ENCODE results near the gene CBX1.
"Not testable (repeated sequence)": the region's sequence is repeated elsewhere in the genome, so short reads cannot be mapped to it uniquely, and the experiment has no call there.

The CBX1 gene

GRCh38 chr17:48102043-48102750 lies 919 bp upstream of the CBX1 start:
- Histone ChIP-seq H3K9me3 (ENCODE audit: control insufficient read depth, insufficient read depth, low read length) (no peaks in the 10 kb centered on the region), H3K27ac (ENCODE audit: low read length) (no peak overlapping the region), H3K27me3 (ENCODE audit: control insufficient read depth, insufficient read depth, low read length) (no peaks in the 10 kb centered on the region), H3K36me3 (ENCODE audit: control insufficient read depth, insufficient read depth, low read length) (no peaks in the 10 kb centered on the region), H3K4me1 (ENCODE audit: control insufficient read depth, insufficient read depth, low read length) (no peaks in the 10 kb centered on the region), H3K4me3 (ENCODE audit: low read length) (no peak overlapping the region)
- no CpG with 5 or more reads among the region's 19 CpGs for WGBS (ENCODE audit: insufficient coverage, insufficient read length)
- DNase-seq (ENCODE audit: low read depth, low spot score), result no peak

DNA sequence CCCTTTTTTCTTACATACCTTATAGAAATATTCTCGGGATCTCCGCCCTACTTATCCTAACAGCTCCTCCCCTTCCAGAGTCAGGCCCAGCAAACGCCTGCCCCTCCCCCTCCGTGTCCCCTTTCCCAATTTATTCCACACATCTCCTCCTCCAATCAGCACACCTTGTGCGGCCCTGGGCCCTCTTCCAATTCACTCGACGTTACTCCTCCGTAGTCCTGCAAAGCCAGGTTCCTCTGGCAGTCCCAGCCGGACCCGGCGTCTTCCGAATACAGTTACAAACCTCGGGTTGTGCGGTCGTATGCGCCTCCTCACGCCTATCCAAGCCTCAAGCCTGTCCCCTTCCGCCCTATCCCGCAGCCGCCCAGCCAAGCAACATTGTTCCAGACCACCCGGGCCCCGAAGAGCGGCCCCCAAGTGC lies 677 bp downstream of the CBX1 start:
- Histone ChIP-seq H3K27ac (ENCODE audit: low read length) (no peak overlapping the region), H3K4me3 (ENCODE audit: low read length) (peak overlapping the region; percentile 82), H3K4me1 (ENCODE audit: control insufficient read depth, insufficient read depth, low read length) (no peaks in the 10 kb centered on the region), H3K9me3 (ENCODE audit: control insufficient read depth, insufficient read depth, low read length) (no peaks in the 10 kb centered on the region), H3K36me3 (ENCODE audit: control insufficient read depth, insufficient read depth, low read length) (no peaks in the 10 kb centered on the region), H3K27me3 (ENCODE audit: control insufficient read depth, insufficient read depth, low read length) (no peaks in the 10 kb centered on the region)
- peak; percentile 58 for DNase-seq (ENCODE audit: low read depth, low spot score)
- no CpG with 5 or more reads among the region's 23 CpGs for WGBS (ENCODE audit: insufficient coverage, insufficient read length)

- no peak for DNase-seq (ENCODE audit: low read depth, low spot score)
- H3K4me3 ChIP-seq (ENCODE audit: low read length), result peak overlapping the region; percentile 82; the same call in 1 of the 2 replicates
- no peaks in the 10 kb centered on the region for H3K4me1 ChIP-seq (ENCODE audit: control insufficient read depth, insufficient read depth, low read length)
- H3K9me3 ChIP-seq (ENCODE audit: control insufficient read depth, insufficient read depth, low read length), result no peaks in the 10 kb centered on the region
- no peaks in the 10 kb centered on the region for H3K36me3 ChIP-seq (ENCODE audit: control insufficient read depth, insufficient read depth, low read length)
- H3K27ac ChIP-seq (ENCODE audit: low read length), result no peak overlapping the region
- no peaks in the 10 kb centered on the region for H3K27me3 ChIP-seq (ENCODE audit: control insufficient read depth, insufficient read depth, low read length)
- WGBS (ENCODE audit: insufficient coverage, insufficient read length), result 100% methylated on average over 7 of the region's 10 CpGs
Observed at GRCh38 chr17:48100160-48100559, 1.1 kb downstream of the CBX1 start.

DNA sequence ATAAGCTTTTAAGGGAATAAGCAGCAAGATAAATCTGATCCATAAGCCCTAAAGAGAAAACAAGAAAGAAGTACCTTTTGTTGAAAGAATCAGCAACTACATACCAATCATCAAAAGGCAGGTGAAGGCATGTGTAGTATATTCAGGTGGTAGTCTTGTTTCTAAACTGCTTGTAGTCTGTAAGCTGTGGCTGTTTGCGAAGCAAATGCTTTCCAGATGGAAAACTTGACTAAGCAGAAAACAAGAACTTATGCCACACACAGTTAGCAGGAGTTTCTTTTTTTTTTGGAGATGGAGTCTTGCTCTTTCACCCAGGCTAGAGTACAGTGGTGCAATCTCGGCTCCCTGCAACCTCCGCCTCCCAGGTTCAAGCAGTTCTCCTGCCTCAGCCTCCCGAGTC lies 5.7 kb downstream of the CBX1 start:
- Histone ChIP-seq H3K4me1 (ENCODE audit: control insufficient read depth, insufficient read depth, low read length) (no peaks in the 10 kb centered on the region), H3K36me3 (ENCODE audit: control insufficient read depth, insufficient read depth, low read length) (no peaks in the 10 kb centered on the region), H3K27ac (ENCODE audit: low read length) (no peak overlapping the region), H3K9me3 (ENCODE audit: control insufficient read depth, insufficient read depth, low read length) (no peaks in the 10 kb centered on the region), H3K27me3 (ENCODE audit: control insufficient read depth, insufficient read depth, low read length) (no peaks in the 10 kb centered on the region), H3K4me3 (ENCODE audit: low read length) (no peak overlapping the region)
- WGBS (ENCODE audit: insufficient coverage, insufficient read length), result no CpG with 5 or more reads among the region's 4 CpGs
- no peak for DNase-seq (ENCODE audit: low read depth, low spot score)

- Histone ChIP-seq H3K27ac (ENCODE audit: low read length) (no peak overlapping the region), H3K4me3 (ENCODE audit: low read length) (no peak overlapping the region), H3K4me1 (ENCODE audit: control insufficient read depth, insufficient read depth, low read length) (no peaks in the 10 kb centered on the region), H3K9me3 (ENCODE audit: control insufficient read depth, insufficient read depth, low read length) (no peaks in the 10 kb centered on the region), H3K27me3 (ENCODE audit: control insufficient read depth, insufficient read depth, low read length) (no peaks in the 10 kb centered on the region), H3K36me3 (ENCODE audit: control insufficient read depth, insufficient read depth, low read length) (no peaks in the 10 kb centered on the region)
- DNase-seq (ENCODE audit: low read depth, low spot score), result no peak
- WGBS (ENCODE audit: insufficient coverage, insufficient read length), result no CpG with 5 or more reads among the region's 11 CpGs
Observed at GRCh38 chr17:48093341-48094045, 7.8 kb downstream of the CBX1 start.

DNA sequence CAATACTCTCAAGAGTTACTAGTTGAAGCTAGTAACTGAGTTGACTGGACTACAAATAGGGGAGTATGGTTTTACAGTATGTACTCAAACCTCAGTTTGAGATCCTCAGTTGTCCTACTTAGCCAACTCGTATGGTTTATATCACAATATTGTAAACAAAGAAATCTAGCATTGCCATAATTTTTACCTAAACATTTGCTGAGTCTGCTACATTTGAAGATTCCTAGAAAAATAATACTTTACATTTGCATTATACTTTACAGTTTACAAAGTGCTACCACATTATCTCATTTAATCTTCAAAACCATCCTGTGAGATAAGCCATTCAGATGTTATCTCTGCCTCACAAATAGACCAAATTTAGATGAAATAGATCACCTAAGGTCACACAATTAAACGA lies 16.3 kb downstream of the CBX1 start:
- Histone ChIP-seq H3K4me3 (ENCODE audit: low read length) (no peak overlapping the region), H3K4me1 (ENCODE audit: control insufficient read depth, insufficient read depth, low read length) (no peaks in the 10 kb centered on the region), H3K36me3 (ENCODE audit: control insufficient read depth, insufficient read depth, low read length) (no peaks in the 10 kb centered on the region), H3K27ac (ENCODE audit: low read length) (no peak overlapping the region), H3K9me3 (ENCODE audit: control insufficient read depth, insufficient read depth, low read length) (no peaks in the 10 kb centered on the region), H3K27me3 (ENCODE audit: control insufficient read depth, insufficient read depth, low read length) (no peaks in the 10 kb centered on the region)
- no CpG with 5 or more reads among the region's 2 CpGs for WGBS (ENCODE audit: insufficient coverage, insufficient read length)
- no peak for DNase-seq (ENCODE audit: low read depth, low spot score)

DNA sequence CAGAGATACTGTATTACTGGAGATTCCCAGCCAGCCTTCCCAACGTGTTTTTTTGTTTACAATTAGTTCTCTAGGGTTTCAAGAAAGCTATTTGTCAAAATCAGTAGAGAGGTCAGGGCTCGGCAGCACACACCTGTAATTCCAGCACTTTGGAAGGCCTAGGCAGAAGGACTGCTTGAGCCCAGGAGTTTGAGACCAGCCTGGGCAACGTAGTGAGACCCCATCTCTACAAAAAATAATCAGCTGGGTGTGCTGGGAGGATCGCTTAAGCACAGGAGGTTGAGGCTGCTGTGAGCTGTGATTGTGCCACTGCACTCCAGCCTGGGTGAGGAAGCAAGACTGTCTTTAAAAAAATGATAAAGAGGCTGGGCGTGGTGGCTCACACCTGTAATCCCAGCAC lies 19.4 kb downstream of the CBX1 start:
- Histone ChIP-seq H3K27ac (ENCODE audit: low read length) (no peak overlapping the region), H3K36me3 (ENCODE audit: control insufficient read depth, insufficient read depth, low read length) (no peaks in the 10 kb centered on the region), H3K9me3 (ENCODE audit: control insufficient read depth, insufficient read depth, low read length) (no peaks in the 10 kb centered on the region), H3K4me1 (ENCODE audit: control insufficient read depth, insufficient read depth, low read length) (no peaks in the 10 kb centered on the region), H3K4me3 (ENCODE audit: low read length) (no peak overlapping the region), H3K27me3 (ENCODE audit: control insufficient read depth, insufficient read depth, low read length) (no peaks in the 10 kb centered on the region)
- WGBS (ENCODE audit: insufficient coverage, insufficient read length), result no CpG with 5 or more reads among the region's 5 CpGs
- no peak for DNase-seq (ENCODE audit: low read depth, low spot score)

DNA sequence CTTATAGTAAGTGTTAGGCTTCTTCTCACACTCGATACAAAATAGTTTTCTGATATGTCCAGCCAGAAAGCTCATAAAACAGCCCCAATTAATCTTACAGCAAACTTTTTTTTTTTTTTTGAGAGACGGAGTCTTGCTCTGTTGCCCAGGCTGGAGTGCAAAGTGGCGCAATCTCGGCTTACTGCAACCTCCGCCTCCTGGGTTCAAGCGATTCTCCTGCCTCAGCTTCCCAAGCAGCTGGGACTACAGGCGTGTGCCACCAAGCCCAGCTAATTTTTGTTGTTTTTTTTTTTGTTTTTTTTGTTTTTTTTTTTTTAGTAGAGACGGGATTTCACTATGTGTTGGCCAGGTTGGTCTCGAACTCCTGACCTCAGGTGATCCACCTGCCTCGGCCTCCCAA lies 24.1 kb downstream of the CBX1 start:
- not testable (repeated sequence) for H3K4me1 ChIP-seq (ENCODE audit: control insufficient read depth, insufficient read depth, low read length); H3K27ac ChIP-seq (ENCODE audit: low read length); DNase-seq (ENCODE audit: low read depth, low spot score); H3K27me3 ChIP-seq (ENCODE audit: control insufficient read depth, insufficient read depth, low read length); H3K9me3 ChIP-seq (ENCODE audit: control insufficient read depth, insufficient read depth, low read length); H3K4me3 ChIP-seq (ENCODE audit: low read length)
- no CpG with 5 or more reads among the region's 10 CpGs for WGBS (ENCODE audit: insufficient coverage, insufficient read length)
- H3K36me3 ChIP-seq (ENCODE audit: control insufficient read depth, insufficient read depth, low read length), result peaks cover 11% of the 10 kb centered on the region; the same call in 1 of the 2 replicates

DNA sequence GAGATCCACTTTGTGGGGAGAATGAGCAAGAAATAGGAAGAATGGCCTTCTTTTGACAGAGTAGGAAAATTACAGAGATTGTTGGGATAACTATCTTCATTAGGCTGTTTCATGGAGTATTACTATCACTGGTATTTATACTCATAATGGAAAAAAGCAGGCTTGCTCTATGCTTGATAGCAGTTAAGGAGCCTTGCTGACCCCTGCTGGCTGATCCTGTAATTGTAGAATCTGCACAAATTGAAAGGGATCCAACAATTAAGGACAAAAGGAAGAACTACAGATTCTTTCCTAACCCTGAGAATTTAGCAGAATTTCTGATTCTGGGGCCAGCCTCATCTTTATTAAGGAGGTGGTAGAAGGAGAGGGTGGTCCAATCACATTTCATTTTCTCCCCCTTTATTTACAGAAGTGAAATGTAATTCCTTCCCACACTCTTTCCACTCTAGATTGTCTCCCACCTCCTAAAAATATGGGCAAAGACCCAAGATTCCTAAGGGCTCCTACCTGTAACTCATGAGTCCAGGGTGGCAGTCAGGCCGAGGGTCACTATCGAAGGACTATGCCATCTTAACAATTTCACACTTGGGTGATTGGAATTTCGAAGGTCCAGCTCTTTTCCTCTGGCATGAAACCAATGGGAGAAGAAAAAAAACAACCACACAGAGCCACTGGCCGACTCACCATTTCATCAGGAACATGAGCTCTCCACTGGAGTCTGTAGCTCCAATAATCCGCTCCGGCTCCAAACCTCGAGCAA lies 26.8 kb downstream of the CBX1 start:
- Histone ChIP-seq H3K27ac (ENCODE audit: low read length) (no peak overlapping the region), H3K9me3 (ENCODE audit: control insufficient read depth, insufficient read depth, low read length) (no peaks in the 10 kb centered on the region), H3K4me3 (ENCODE audit: low read length) (no peak overlapping the region), H3K4me1 (ENCODE audit: control insufficient read depth, insufficient read depth, low read length) (no peaks in the 10 kb centered on the region), H3K27me3 (ENCODE audit: control insufficient read depth, insufficient read depth, low read length) (no peaks in the 10 kb centered on the region), H3K36me3 (ENCODE audit: control insufficient read depth, insufficient read depth, low read length) (peaks cover 12% of the 10 kb centered on the region; the same call in 1 of the 2 replicates)
- no peak for DNase-seq (ENCODE audit: low read depth, low spot score)
- WGBS (ENCODE audit: insufficient coverage, insufficient read length), result no CpG with 5 or more reads among the region's 7 CpGs

GRCh38 chr17:48073566-48074094 lies 27.6 kb downstream of the CBX1 start:
- not testable (repeated sequence) for H3K27me3 ChIP-seq (ENCODE audit: control insufficient read depth, insufficient read depth, low read length); H3K9me3 ChIP-seq (ENCODE audit: control insufficient read depth, insufficient read depth, low read length); H3K4me1 ChIP-seq (ENCODE audit: control insufficient read depth, insufficient read depth, low read length); DNase-seq (ENCODE audit: low read depth, low spot score); H3K4me3 ChIP-seq (ENCODE audit: low read length); H3K27ac ChIP-seq (ENCODE audit: low read length)
- H3K36me3 ChIP-seq (ENCODE audit: control insufficient read depth, insufficient read depth, low read length), result peaks cover 12% of the 10 kb centered on the region; the same call in 1 of the 2 replicates
- WGBS (ENCODE audit: insufficient coverage, insufficient read length), result no CpG with 5 or more reads among the region's 5 CpGs

Measured in iPS DF 6.9 (cell line).